Endothelial cell (in vitro differentiated cells): ENCODE measurements around the gene ZSWIM6. TPM values are rescaled to one million over a fixed set of nuclear protein-coding genes. Genes with fewer than 3 reads are reported as not detected.

ENCODE experiments used
- DNase-seq: peaks from one replicate; pipeline ENCODE4 v3.0.0; 2021; ENCODE audit warnings: low spot score
- H3K27ac Mint-ChIP-seq: one replicate; pipeline ENCODE4 v1.8.0; 2021; ENCODE audit warnings: mixed read lengths, inconsistent platforms; ENCODE audit not compliant: unreplicated experiment
- H3K27me3 Mint-ChIP-seq: one replicate; pipeline ENCODE4 v1.8.0; 2021; ENCODE audit warnings: mild to moderate bottlenecking, moderate library complexity, mixed read lengths, inconsistent platforms; ENCODE audit not compliant: unreplicated experiment
- H3K36me3 Mint-ChIP-seq: one replicate; pipeline ENCODE4 v1.8.0; 2021; ENCODE audit warnings: mild to moderate bottlenecking, low read depth, mixed read lengths, inconsistent platforms; ENCODE audit not compliant: unreplicated experiment
- H3K4me1 Mint-ChIP-seq: one replicate; pipeline ENCODE4 v1.8.0; 2021; ENCODE audit warnings: mild to moderate bottlenecking, mixed read lengths, inconsistent platforms; ENCODE audit not compliant: unreplicated experiment
- H3K4me3 Mint-ChIP-seq: one replicate; pipeline ENCODE4 v1.8.0; 2021; ENCODE audit warnings: mild to moderate bottlenecking, mixed read lengths, inconsistent platforms; ENCODE audit not compliant: unreplicated experiment
- H3K9me3 Mint-ChIP-seq: one replicate; pipeline ENCODE4 v1.8.0; 2021; ENCODE audit warnings: mixed read lengths, inconsistent platforms; ENCODE audit not compliant: unreplicated experiment
- total RNA-seq: library from RNA; stranded (reverse); fragmentation: NEBNext Ultra II Directional; extraction: Animal tissue kit (Norgen Biotek cat#: 25700); gene quantifications from one replicate; pipeline ENCODE4 v1.2.1, GENCODE V29; 2021; ENCODE audit not compliant: unreplicated experiment
- TF ChIP-seq, protein P1 (sequence below): fragments of 200-600 bp; sonication (generic); IDR thresholded peaks from one replicate; pipeline ENCODE4 v1.5.0; 2021; ENCODE audit warnings: antibody characterized with exemption; ENCODE audit not compliant: unreplicated experiment

Gene ZSWIM6
- total RNA-seq, 1 donor from 2014 or later: 77.0 TPM

DNA sequence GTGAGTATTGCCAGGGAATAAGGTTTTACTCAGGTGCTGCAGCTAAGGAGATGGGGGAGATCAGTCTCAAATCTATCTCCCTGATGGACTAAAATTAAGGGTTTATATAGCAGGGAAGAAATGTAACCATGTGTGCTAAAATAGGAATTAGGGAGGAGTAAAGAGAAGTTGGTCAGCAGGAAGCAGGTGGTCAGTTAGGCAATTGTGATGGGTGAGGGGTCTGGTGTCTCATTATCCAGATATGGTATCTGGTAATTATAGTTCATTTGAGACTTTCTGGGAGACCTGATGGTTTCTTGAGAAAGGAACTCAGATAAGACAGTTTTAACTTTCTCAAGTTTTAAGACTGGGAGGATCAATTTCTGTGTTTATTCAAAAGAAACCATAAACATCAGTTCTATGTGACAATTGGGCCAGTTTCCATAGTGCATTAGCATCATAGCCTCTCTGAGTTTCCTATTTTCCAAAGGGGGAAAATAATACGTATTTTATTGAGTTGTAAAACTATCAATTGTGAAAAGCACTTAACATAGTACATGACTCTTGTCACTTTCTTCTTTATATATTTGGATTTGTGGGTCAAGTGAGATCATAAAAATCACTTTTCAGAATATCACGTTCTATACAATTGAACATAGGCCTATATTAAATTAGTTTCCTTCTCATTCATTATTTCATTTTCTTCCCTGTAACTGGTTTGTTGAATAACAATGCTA, 115.9 kb downstream of the ZSWIM6 start:
- Mint-ChIP-seq H3K4me3 (no peak overlapping the region), H3K27ac (no peak overlapping the region), H3K36me3 (peaks cover 33% of the 10 kb centered on the region), H3K27me3 (peaks cover 2% of the 10 kb centered on the region), H3K4me1 (peaks cover 6% of the 10 kb centered on the region), H3K9me3 (peaks cover 6% of the 10 kb centered on the region)
- TF ChIP-seq, protein P1, sequence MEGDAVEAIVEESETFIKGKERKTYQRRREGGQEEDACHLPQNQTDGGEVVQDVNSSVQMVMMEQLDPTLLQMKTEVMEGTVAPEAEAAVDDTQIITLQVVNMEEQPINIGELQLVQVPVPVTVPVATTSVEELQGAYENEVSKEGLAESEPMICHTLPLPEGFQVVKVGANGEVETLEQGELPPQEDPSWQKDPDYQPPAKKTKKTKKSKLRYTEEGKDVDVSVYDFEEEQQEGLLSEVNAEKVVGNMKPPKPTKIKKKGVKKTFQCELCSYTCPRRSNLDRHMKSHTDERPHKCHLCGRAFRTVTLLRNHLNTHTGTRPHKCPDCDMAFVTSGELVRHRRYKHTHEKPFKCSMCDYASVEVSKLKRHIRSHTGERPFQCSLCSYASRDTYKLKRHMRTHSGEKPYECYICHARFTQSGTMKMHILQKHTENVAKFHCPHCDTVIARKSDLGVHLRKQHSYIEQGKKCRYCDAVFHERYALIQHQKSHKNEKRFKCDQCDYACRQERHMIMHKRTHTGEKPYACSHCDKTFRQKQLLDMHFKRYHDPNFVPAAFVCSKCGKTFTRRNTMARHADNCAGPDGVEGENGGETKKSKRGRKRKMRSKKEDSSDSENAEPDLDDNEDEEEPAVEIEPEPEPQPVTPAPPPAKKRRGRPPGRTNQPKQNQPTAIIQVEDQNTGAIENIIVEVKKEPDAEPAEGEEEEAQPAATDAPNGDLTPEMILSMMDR: no peak
- DNase-seq: no peak

DNA sequence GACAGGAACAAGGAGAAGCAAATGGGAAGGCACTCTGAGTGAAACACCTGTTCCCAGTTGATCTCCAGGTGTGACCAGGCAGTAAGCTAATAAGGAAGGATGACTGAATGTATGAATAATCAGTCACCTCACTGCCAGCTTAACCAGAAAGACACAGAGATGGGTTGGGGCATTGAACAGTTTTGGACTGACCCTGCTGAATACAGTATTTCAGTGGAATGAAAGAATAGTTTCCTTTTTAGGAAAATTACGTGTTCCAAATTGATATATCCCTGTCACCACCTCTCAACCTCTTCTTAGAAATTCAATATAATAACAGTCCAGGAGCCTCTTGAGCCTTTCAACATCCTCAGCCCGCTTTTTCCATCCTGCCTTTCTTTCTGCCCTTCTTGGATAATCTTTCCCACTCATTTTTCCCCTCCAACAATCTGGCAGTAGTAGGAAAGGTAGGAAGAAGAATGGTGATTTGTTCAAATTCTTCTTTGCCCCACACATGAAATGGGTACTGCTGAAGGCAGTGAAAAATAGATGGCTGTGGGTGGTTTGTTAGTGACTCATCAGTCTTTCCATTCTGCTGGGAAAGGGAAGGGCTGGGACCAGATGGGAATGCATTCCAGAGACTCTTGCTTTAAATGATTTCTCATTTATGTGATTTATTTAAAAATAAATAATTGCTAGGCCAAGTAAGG, 117.9 kb downstream of the ZSWIM6 start:
- no peak overlapping the region for H3K4me3 Mint-ChIP-seq
- no peaks in the 10 kb centered on the region for H3K9me3 Mint-ChIP-seq
- H3K36me3 Mint-ChIP-seq: peaks cover 27% of the 10 kb centered on the region
- peaks cover 2% of the 10 kb centered on the region for H3K27me3 Mint-ChIP-seq
- H3K4me1 Mint-ChIP-seq: peaks cover 8% of the 10 kb centered on the region
- DNase-seq: no peak
- no peak overlapping the region for H3K27ac Mint-ChIP-seq
- TF ChIP-seq, protein P1: no peak

DNA sequence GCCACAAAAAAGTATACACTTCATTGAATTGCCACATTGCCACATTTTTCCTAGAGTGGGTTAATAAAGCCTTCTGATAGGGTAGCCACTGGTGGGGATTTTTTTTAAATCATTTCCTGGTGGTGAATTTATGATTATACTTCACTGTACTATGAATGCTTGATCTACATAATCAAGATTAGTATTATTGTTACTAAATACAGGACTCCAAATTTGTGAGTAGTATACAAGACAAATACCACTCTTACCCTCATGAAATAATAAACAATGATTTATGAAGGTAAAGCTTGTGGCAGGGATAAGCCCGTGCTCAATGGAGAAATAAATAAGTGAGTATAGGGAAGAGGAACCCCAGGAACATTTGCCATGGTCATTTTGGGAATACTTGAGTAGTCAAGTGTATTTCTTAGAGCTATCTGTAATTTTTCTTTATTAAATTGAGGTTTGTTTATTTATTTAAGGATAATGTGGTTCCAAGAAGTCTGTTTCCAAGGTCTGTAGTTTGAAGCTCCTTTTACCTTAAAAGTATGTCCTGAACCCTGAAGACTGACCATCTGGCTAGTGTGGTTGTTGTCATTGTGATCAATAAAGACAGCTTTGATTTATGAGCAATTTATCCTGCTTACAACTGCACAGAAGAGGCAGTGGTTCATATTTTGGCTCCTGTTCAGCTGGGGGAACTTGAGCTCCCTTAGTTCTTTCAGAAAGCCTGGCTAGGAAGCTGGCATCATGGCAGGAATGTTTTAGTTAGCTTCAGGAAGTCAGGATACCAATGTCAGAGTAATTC, 118.6 kb downstream of the ZSWIM6 start:
- Mint-ChIP-seq H3K9me3 (no peaks in the 10 kb centered on the region), H3K4me3 (no peak overlapping the region), H3K36me3 (peaks cover 27% of the 10 kb centered on the region), H3K4me1 (peaks cover 14% of the 10 kb centered on the region), H3K27ac (no peak overlapping the region), H3K27me3 (peaks cover 2% of the 10 kb centered on the region)
- no peak for DNase-seq
- TF ChIP-seq, protein P1: no peak

DNA sequence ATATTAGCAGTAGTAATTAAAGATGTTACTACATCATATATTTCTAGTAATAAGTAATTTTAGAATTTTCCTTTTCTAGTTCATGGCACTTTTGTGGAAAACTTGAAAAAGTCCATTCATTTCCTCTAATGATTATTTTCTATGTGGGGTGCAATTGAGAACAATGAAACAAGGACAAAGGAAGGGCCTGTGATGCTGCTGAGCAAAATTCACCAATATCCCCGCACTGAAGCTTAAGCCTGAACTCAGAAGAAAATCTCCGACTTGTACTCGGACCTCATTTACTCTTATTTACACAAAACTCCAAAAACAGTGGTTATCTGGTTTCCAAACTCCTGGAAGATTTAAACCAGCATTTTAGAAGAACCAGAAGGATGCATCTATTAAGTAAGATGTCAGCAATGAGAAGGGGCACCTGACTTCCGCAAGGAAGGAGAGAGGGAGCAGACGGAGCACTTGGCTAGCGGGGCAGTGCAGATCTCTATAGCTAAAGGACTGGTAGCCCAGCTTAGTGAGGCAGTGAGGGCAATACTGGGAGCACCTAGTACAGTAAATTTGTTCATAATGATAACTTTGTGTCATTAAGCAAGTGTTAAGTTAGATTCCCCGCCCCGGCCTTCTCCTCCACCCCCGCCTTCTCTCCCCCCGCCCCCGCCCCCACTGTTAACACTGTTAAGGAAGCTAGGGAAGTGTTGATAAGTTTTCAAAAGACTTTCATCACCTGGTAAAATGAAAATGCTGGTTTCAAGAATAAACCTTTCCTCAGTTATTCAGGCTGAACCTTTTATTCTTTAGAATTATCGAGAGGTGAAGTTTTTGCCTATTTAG, 123.3 kb downstream of the ZSWIM6 start:
- TF ChIP-seq, protein P1: no peak
- no peak for DNase-seq
- Mint-ChIP-seq H3K36me3 (no peaks in the 10 kb centered on the region), H3K27me3 (no peaks in the 10 kb centered on the region), H3K4me3 (no peak overlapping the region), H3K9me3 (no peaks in the 10 kb centered on the region), H3K4me1 (peaks cover 22% of the 10 kb centered on the region), H3K27ac (peak overlapping the region; percentile 22)
